Limb (tissue), 2 donors: ENCODE measurements around the gene NUB1.

Experiments
- DNase-seq, 2 donors: peaks; one replicate each; pipeline ENCODE4 v3.0.0-alpha.2; 2016; ENCODE audit errors: extremely low spot score in 2 of 2

NUB1 gene

GRCh38 chr7:151314401-151314800, 27.2 kb upstream of the NUB1 start:
- no peak for DNase-seq

- DNase-seq: peak; percentile 63 to 81
These were observed 26.5 kb upstream of the NUB1 start for GRCh38 chr7:151315038-151315655.

GRCh38 chr7:151316896-151317295, 24.7 kb upstream of the NUB1 start:
- DNase-seq: no peak

- DNase-seq: no peak
These were observed 23.7 kb upstream of the NUB1 start for GRCh38 chr7:151317936-151318335.

- no peak for DNase-seq
These were observed 22.4 kb upstream of the NUB1 start for GRCh38 chr7:151319189-151319588.

GRCh38 chr7:151320263-151320845, 21.3 kb upstream of the NUB1 start:
- no peak for DNase-seq

- no peak for DNase-seq
These were observed 20.3 kb upstream of the NUB1 start for GRCh38 chr7:151321341-151321740.

GRCh38 chr7:151322906-151323305, 18.7 kb upstream of the NUB1 start:
- DNase-seq: no peak

- DNase-seq: no peak
These were observed 14.6 kb upstream of the NUB1 start for GRCh38 chr7:151327022-151327421.

GRCh38 chr7:151327659-151328058, 14.0 kb upstream of the NUB1 start:
- DNase-seq: no peak

- DNase-seq: no peak
These were observed 11.4 kb upstream of the NUB1 start for GRCh38 chr7:151330181-151330580.

GRCh38 chr7:151330661-151331060, 11.0 kb upstream of the NUB1 start:
- no peak for DNase-seq

- DNase-seq: no peak
These were observed 7.0 kb upstream of the NUB1 start for GRCh38 chr7:151334628-151335027.

- DNase-seq: no peak
These were observed 5.4 kb upstream of the NUB1 start for GRCh38 chr7:151336027-151336708.

GRCh38 chr7:151337346-151337745, 4.3 kb upstream of the NUB1 start:
- DNase-seq: no peak

- DNase-seq: no peak
These were observed 2.8 kb upstream of the NUB1 start for GRCh38 chr7:151338809-151339208.

- DNase-seq: no peak
These were observed 1.8 kb upstream of the NUB1 start for GRCh38 chr7:151339651-151340382.

- DNase-seq: no peak
These were observed 737 bp upstream of the NUB1 start for GRCh38 chr7:151340794-151341356.

GRCh38 chr7:151342102-151342646, 562 bp downstream of the NUB1 start:
- no peak for DNase-seq

- DNase-seq: no peak
These were observed 1.2 kb downstream of the NUB1 start for GRCh38 chr7:151342811-151343210.

GRCh38 chr7:151343516-151343915, 1.9 kb downstream of the NUB1 start:
- DNase-seq: no peak
